ENCODE results near the gene SUCLG2.

Gene SUCLG2

DNA sequence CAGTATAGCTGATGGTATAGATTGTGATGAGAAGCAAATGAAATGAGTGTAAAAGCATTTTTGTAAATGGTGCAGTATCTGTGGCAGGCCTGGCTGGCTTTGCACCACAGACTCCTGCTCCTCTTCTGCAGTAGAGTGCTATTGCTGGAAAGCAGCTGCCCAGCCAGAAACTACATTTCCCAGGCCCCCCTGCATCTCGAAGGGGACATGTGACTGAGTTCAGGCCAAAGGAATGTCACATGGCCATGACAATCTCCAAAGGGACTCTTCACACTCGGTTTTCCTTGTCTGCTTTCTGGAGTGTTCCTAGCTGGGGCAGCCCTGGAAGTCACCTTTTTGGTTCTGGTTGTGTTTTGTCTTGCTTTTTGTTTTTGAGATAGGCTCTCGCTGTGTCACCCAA, 277.1 kb downstream of the SUCLG2 start:
- TF ChIP-seq, protein P1, sequence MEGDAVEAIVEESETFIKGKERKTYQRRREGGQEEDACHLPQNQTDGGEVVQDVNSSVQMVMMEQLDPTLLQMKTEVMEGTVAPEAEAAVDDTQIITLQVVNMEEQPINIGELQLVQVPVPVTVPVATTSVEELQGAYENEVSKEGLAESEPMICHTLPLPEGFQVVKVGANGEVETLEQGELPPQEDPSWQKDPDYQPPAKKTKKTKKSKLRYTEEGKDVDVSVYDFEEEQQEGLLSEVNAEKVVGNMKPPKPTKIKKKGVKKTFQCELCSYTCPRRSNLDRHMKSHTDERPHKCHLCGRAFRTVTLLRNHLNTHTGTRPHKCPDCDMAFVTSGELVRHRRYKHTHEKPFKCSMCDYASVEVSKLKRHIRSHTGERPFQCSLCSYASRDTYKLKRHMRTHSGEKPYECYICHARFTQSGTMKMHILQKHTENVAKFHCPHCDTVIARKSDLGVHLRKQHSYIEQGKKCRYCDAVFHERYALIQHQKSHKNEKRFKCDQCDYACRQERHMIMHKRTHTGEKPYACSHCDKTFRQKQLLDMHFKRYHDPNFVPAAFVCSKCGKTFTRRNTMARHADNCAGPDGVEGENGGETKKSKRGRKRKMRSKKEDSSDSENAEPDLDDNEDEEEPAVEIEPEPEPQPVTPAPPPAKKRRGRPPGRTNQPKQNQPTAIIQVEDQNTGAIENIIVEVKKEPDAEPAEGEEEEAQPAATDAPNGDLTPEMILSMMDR (IDR thresholded peaks at IDR 0.05; ENCODE audit: low read depth, low read length), result no peak
- Histone ChIP-seq H3K4me3 (ENCODE audit: low read depth, low read length) (no peak overlapping the region), H3K9me3 (ENCODE audit: severe bottlenecking) (no peaks in the 10 kb centered on the region), H3K27ac (no peak overlapping the region), H3K27me3 (ENCODE audit: insufficient read depth, low read depth, severe bottlenecking) (no peaks in the 10 kb centered on the region), H3K36me3 (no peaks in the 10 kb centered on the region)
- DNase-seq, result no peak

DNA sequence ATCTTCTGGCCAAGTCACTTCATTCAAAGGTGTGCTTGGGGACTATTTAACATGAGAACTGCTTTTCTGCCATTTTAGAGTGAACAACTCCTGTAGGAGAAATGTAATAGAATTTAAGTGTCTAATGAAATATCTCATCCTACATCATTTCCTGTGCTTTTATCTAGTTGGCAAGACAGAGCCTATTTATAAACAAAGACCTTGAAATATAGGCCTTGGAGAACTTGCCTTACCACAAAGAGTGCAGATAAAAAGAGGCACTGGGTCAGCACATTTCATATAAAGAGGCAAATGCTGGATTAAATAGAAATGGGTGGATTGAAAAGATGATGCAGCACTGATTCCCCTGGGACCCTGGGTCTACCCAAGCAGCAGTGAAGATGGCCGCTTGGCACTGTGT, 278.0 kb downstream of the SUCLG2 start:
- no peaks in the 10 kb centered on the region for H3K27me3 ChIP-seq (ENCODE audit: insufficient read depth, low read depth, severe bottlenecking)
- no peaks in the 10 kb centered on the region for H3K9me3 ChIP-seq (ENCODE audit: severe bottlenecking)
- no peak overlapping the region for H3K4me3 ChIP-seq (ENCODE audit: low read depth, low read length)
- no peaks in the 10 kb centered on the region for H3K36me3 ChIP-seq
- TF ChIP-seq, protein P1 (IDR thresholded peaks at IDR 0.05; ENCODE audit: low read depth, low read length), result no peak
- H3K27ac ChIP-seq, result no peak overlapping the region
- no peak for DNase-seq

DNA sequence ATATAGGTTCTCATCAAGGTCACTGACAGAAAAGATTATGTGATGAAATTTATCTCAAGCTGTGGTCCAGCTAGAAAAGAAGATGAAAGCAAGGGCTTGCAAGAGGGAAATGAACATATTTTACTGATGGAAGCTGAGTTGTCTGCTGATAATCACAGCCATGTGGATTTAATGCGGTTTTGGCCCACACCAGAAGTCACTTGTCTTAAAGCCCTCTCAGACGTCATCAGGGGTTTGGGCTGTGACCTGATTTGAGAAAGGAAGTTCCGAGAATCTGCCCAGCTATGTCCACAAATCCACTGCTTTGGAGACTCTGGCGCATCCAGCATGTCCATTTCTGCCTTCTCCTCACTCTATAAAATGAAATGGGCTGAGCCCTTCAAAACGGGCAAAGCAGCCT, 278.4 kb downstream of the SUCLG2 start:
- H3K27me3 ChIP-seq (ENCODE audit: insufficient read depth, low read depth, severe bottlenecking), result no peaks in the 10 kb centered on the region
- H3K27ac ChIP-seq, result no peak overlapping the region
- DNase-seq, result no peak
- no peaks in the 10 kb centered on the region for H3K36me3 ChIP-seq
- H3K4me3 ChIP-seq (ENCODE audit: low read depth, low read length), result no peak overlapping the region
- no peaks in the 10 kb centered on the region for H3K9me3 ChIP-seq (ENCODE audit: severe bottlenecking)
- TF ChIP-seq, protein P1 (IDR thresholded peaks at IDR 0.05; ENCODE audit: low read depth, low read length), result no peak

DNA sequence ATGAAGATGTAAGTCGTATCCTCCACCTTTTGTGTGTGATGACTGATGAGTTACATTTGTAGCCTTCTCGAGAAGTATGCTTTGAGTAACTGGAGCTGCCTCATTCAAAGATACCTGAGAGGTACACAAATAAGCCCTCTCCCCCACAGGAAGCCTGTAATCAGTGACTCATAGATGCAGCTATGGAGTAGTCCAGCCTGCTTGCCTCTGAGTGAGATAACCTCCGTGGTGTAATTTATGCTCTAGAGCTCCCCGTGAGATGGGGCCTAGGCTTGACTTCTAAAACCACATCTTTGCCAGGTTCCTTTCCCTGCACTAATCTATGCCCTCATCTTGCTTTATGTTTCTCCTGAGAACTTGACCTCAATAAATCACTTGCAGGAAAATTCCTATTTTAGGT, 291.7 kb downstream of the SUCLG2 start:
- H3K27ac ChIP-seq, result no peak overlapping the region
- TF ChIP-seq, protein P1 (IDR thresholded peaks at IDR 0.05; ENCODE audit: low read depth, low read length), result no peak
- H3K4me3 ChIP-seq (ENCODE audit: low read depth, low read length), result no peak overlapping the region
- H3K36me3 ChIP-seq, result no peaks in the 10 kb centered on the region
- DNase-seq, result no peak
- H3K27me3 ChIP-seq (ENCODE audit: insufficient read depth, low read depth, severe bottlenecking), result no peaks in the 10 kb centered on the region
- no peaks in the 10 kb centered on the region for H3K9me3 ChIP-seq (ENCODE audit: severe bottlenecking)

DNA sequence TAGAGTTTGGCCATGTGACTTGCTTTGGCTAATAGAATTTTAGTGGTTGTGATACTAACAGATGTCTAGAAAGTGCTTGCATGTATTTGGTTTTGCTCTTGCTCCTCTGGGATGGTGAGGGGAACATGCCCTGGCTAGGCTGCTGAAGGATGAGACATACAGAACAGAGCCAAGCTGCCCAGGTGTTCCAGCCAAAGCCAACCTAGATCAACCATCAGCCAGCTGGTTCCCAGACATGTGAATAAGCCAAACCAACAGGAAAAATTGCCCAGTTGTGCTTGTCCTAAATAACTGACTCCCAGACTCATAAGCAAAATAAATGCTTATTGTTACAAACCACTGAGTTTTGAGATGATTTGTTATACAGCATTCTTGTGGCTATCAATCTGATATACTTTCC, 292.6 kb downstream of the SUCLG2 start:
- Histone ChIP-seq H3K27ac (no peak overlapping the region), H3K9me3 (ENCODE audit: severe bottlenecking) (no peaks in the 10 kb centered on the region), H3K36me3 (no peaks in the 10 kb centered on the region), H3K4me3 (ENCODE audit: low read depth, low read length) (no peak overlapping the region), H3K27me3 (ENCODE audit: insufficient read depth, low read depth, severe bottlenecking) (no peaks in the 10 kb centered on the region)
- DNase-seq, result no peak
- TF ChIP-seq, protein P1 (IDR thresholded peaks at IDR 0.05; ENCODE audit: low read depth, low read length), result no peak

DNA sequence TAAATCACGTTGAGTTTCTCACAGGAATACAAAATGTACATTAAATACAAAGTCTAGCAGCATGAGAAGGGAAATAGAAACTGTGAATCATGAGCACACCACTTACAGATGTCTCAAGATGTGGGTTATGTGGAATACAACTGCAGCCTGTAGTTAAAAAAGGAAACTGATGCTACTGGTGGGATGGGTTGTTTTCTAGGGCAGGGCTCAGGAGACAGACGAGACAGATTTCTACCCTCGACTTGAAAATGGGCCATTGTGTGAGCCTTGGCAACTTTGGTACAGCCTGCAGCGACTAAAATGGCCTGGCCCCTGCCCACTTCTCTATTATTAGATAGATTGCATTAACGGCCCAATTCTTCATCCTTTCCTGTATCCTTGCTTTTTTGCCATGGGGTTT, 293.1 kb downstream of the SUCLG2 start:
- Histone ChIP-seq H3K27ac (no peak overlapping the region), H3K9me3 (ENCODE audit: severe bottlenecking) (no peaks in the 10 kb centered on the region), H3K36me3 (no peaks in the 10 kb centered on the region), H3K4me3 (ENCODE audit: low read depth, low read length) (no peak overlapping the region), H3K27me3 (ENCODE audit: insufficient read depth, low read depth, severe bottlenecking) (no peaks in the 10 kb centered on the region)
- TF ChIP-seq, protein P1 (IDR thresholded peaks at IDR 0.05; ENCODE audit: low read depth, low read length), result no peak
- DNase-seq, result no peak

Measured in WERI-Rb-1 (cell line).